ENCODE results near the gene CCDC178.

Gene CCDC178

DNA sequence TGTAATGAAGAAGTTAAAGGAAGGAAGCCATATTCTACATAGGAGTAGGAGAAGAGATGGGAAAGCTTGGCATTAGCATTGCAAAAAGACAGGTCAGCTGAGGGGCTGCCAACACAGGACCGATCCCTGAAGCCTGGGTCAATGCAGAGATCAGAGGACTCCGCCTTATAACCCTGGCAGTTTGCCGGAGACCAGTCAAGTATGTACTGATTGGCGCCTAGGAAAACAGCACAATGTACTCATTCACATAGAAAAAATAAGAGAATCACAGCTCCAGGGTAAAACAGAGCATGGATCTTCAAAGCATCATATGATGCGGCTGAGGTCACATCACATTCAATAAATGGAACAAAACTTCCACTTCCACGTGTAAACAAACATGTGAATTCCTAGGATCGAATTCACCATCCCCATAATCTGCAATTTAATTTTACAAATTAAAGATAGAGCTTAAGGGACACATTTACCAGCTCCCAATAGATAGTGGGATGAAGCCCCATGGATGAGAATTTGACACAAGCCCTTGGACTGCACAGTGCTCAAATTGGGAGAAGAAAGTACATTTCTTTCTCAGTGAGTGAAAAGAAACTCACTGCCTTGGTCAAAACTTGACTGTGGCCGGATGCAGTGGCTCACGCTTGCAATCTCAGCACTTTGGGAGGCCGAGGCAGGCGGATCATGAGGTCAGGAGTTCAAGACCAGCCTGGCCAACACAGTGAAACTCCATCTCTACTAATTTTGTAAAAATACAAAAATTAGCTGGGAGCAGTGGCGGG lies 532.7 kb downstream of the CCDC178 start:
- H3K79me2 ChIP-seq (ENCODE audit: insufficient read depth, low read length) = no peaks in the 10 kb centered on the region
- H3K27me3 ChIP-seq (ENCODE audit: low read length) = no peaks in the 10 kb centered on the region
- H3K9me3 ChIP-seq (ENCODE audit: insufficient read depth, low read length) = no peaks in the 10 kb centered on the region
- TF ChIP-seq EZH2phosphoT487 (conservative IDR thresholded peaks at IDR 0.05; ENCODE audit: low read length) = no peak
- TF ChIP-seq, protein P1, sequence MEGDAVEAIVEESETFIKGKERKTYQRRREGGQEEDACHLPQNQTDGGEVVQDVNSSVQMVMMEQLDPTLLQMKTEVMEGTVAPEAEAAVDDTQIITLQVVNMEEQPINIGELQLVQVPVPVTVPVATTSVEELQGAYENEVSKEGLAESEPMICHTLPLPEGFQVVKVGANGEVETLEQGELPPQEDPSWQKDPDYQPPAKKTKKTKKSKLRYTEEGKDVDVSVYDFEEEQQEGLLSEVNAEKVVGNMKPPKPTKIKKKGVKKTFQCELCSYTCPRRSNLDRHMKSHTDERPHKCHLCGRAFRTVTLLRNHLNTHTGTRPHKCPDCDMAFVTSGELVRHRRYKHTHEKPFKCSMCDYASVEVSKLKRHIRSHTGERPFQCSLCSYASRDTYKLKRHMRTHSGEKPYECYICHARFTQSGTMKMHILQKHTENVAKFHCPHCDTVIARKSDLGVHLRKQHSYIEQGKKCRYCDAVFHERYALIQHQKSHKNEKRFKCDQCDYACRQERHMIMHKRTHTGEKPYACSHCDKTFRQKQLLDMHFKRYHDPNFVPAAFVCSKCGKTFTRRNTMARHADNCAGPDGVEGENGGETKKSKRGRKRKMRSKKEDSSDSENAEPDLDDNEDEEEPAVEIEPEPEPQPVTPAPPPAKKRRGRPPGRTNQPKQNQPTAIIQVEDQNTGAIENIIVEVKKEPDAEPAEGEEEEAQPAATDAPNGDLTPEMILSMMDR (IDR thresholded peaks at IDR 0.05; ENCODE audit: insufficient read depth, low read length, poor library complexity, severe bottlenecking) = no peak
- H3K4me2 ChIP-seq (ENCODE audit: low read depth, low read length, poor library complexity, severe bottlenecking) = no peak overlapping the region
- H3F3A ChIP-seq (ENCODE audit: insufficient read depth) = no peaks in the 10 kb centered on the region
- H3K9ac ChIP-seq (ENCODE audit: low read length) = no peak overlapping the region
- H3K36me3 ChIP-seq (ENCODE audit: low read length) = no peaks in the 10 kb centered on the region
- no peak overlapping the region for H2AFZ ChIP-seq (ENCODE audit: low read depth, low read length, severe bottlenecking)
- H4K20me1 ChIP-seq (ENCODE audit: low read depth, low read length) = no peaks in the 10 kb centered on the region
- no peak overlapping the region for H3K27ac ChIP-seq (ENCODE audit: low read depth, low read length)
- no peak overlapping the region for H3K4me3 ChIP-seq (ENCODE audit: insufficient read depth, low read length, poor library complexity, severe bottlenecking)
- H3K9me2 ChIP-seq (replicated peaks; ENCODE audit: insufficient read depth, low read length) = no peaks in the 10 kb centered on the region

DNA sequence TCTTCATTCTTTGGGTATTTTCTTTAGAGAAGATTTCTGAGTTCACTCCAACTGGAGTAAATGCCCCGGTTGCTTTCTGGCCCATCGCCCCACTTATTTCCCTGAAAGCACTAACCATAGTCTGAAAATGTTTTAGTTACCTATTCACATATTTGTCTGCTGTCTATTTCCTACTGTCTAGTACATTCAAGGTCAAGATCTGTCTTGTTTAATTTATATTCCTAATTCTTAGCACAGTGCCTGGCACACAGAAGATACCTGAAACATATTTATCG lies 533.3 kb downstream of the CCDC178 start:
- Histone ChIP-seq H3K36me3 (ENCODE audit: low read length) (no peaks in the 10 kb centered on the region), H3K27me3 (ENCODE audit: low read length) (no peaks in the 10 kb centered on the region), H3K4me2 (ENCODE audit: low read depth, low read length, poor library complexity, severe bottlenecking) (no peak overlapping the region), H2AFZ (ENCODE audit: low read depth, low read length, severe bottlenecking) (peak overlapping the region; percentile 82), H3F3A (ENCODE audit: insufficient read depth) (no peaks in the 10 kb centered on the region), H3K27ac (ENCODE audit: low read depth, low read length) (no peak overlapping the region), H3K79me2 (ENCODE audit: insufficient read depth, low read length) (no peaks in the 10 kb centered on the region), H3K9me2 (replicated peaks; ENCODE audit: insufficient read depth, low read length) (no peaks in the 10 kb centered on the region), H3K9ac (ENCODE audit: low read length) (no peak overlapping the region), H3K9me3 (ENCODE audit: insufficient read depth, low read length) (no peaks in the 10 kb centered on the region), H4K20me1 (ENCODE audit: low read depth, low read length) (no peaks in the 10 kb centered on the region), H3K4me3 (ENCODE audit: insufficient read depth, low read length, poor library complexity, severe bottlenecking) (no peak overlapping the region)
- TF ChIP-seq EZH2phosphoT487 (conservative IDR thresholded peaks at IDR 0.05; ENCODE audit: low read length) = no peak
- TF ChIP-seq, protein P1 (IDR thresholded peaks at IDR 0.05; ENCODE audit: insufficient read depth, low read length, poor library complexity, severe bottlenecking) = no peak

DNA sequence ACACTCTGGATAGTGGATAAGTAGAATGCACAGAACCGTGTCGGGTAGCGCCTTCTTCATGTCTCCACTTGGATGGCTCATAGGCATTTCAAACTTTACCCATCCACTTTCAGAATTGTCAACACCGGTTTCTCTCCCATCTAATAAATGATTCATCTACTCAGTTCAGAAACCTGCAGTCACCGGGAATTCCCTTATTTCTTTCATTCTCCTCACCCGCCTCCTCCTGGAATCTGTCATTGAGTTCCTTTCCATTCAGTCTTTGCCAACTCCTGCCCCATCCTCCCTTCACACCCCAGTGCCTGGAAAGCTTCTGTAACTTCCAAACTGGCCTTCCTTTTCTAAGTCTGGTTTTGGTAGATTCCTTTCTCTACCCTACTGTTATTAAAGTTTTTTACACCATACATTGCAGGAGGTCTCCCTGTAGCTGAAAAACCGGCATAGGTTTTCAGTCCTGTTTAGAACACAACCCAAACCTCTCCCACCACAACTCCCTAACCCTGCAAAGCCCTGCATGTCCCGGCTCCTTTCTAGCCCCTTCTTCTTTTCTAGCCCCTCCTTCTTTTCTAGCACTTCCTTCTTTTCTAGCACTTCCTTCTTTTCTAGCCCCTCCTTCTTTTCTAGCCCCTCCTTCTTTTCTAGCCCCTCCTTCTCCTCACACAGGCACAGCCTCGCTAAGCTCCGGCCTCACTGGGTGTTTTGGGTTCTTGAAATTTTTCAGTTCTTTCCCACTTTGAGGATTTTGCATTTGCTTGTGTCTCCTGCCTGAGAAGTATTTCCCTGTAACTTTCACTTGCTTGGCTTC lies 533.8 kb downstream of the CCDC178 start:
- Histone ChIP-seq H3K4me3 (ENCODE audit: insufficient read depth, low read length, poor library complexity, severe bottlenecking) (no peak overlapping the region), H3K9me2 (replicated peaks; ENCODE audit: insufficient read depth, low read length) (no peaks in the 10 kb centered on the region), H2AFZ (ENCODE audit: low read depth, low read length, severe bottlenecking) (peak overlapping the region; percentile 82), H3K27me3 (ENCODE audit: low read length) (no peaks in the 10 kb centered on the region), H3K27ac (ENCODE audit: low read depth, low read length) (no peak overlapping the region), H4K20me1 (ENCODE audit: low read depth, low read length) (no peaks in the 10 kb centered on the region), H3K9me3 (ENCODE audit: insufficient read depth, low read length) (no peaks in the 10 kb centered on the region), H3K79me2 (ENCODE audit: insufficient read depth, low read length) (no peaks in the 10 kb centered on the region), H3F3A (ENCODE audit: insufficient read depth) (no peaks in the 10 kb centered on the region), H3K9ac (ENCODE audit: low read length) (no peak overlapping the region), H3K36me3 (ENCODE audit: low read length) (no peaks in the 10 kb centered on the region), H3K4me2 (ENCODE audit: low read depth, low read length, poor library complexity, severe bottlenecking) (no peak overlapping the region)
- TF ChIP-seq, protein P1 (IDR thresholded peaks at IDR 0.05; ENCODE audit: insufficient read depth, low read length, poor library complexity, severe bottlenecking) = no peak
- no peak for TF ChIP-seq EZH2phosphoT487 (conservative IDR thresholded peaks at IDR 0.05; ENCODE audit: low read length)

All from SU-DHL-6 (cell line).